ENCODE data around the gene LGR4.

- TF ChIP-seq CTCF (IDR thresholded peaks at IDR 0.05) (no peak), POLR2A (IDR thresholded peaks at IDR 0.05) (peak; percentile 18), POLR2AphosphoS5 (IDR thresholded peaks at IDR 0.05) (no peak)
Observed at GRCh38 chr11:27468995-27469695, 3.4 kb downstream of the LGR4 start.
